ENCODE data around the gene SH3GL2.

SH3GL2 gene

GRCh38 chr9:17824616-17825264 lies 245.9 kb downstream of the SH3GL2 start:
- DNase-seq = no peak

- no peak for DNase-seq
These were observed 246.4 kb downstream of the SH3GL2 start for GRCh38 chr9:17825265-17825659.

GRCh38 chr9:17829064-17829463 lies 250.2 kb downstream of the SH3GL2 start:
- no peak for DNase-seq

- no peak for DNase-seq
These were observed 251.0 kb downstream of the SH3GL2 start for GRCh38 chr9:17829812-17830385.

GRCh38 chr9:17832812-17833211 lies 253.9 kb downstream of the SH3GL2 start:
- no peak for DNase-seq

- DNase-seq = no peak
These were observed 255.0 kb downstream of the SH3GL2 start for GRCh38 chr9:17833846-17834245.

- no peak for DNase-seq
These were observed 259.1 kb downstream of the SH3GL2 start for GRCh38 chr9:17837965-17838364.

- no peak for DNase-seq
These were observed 260.9 kb downstream of the SH3GL2 start for GRCh38 chr9:17839776-17840175.

GRCh38 chr9:17843236-17843635 lies 264.4 kb downstream of the SH3GL2 start:
- DNase-seq = no peak
